ENCODE data around the gene SLC16A14.
A peak's percentile ranks its signal among the peaks of the same experiment; 100 is the strongest.
"Not testable (repeated sequence)": the region's sequence is repeated elsewhere in the genome, so short reads cannot be mapped to it uniquely, and the experiment has no call there.

The SLC16A14 gene

GRCh38 chr2:230068651-230069055, at the start of gene SLC16A14:
Gene SLC16A14 (minus strand): TSS chr2:230068924. CDS start chr2:230059352, 9,572 bp downstream.
- peak; percentile 32 for DNase-seq

- DNase-seq: no peak
Observed at GRCh38 chr2:230106771-230107170, 38.0 kb upstream of the SLC16A14 start.

GRCh38 chr2:230101967-230102366, 33.2 kb upstream of the SLC16A14 start:
- not testable (repeated sequence) for DNase-seq

- DNase-seq: no peak
Observed at GRCh38 chr2:230097841-230098240, 29.1 kb upstream of the SLC16A14 start.

GRCh38 chr2:230097424-230097823, 28.7 kb upstream of the SLC16A14 start:
- DNase-seq: no peak

GRCh38 chr2:230090967-230091366, 22.2 kb upstream of the SLC16A14 start:
- no peak for DNase-seq

GRCh38 chr2:230085201-230085600, 16.5 kb upstream of the SLC16A14 start:
- no peak for DNase-seq

GRCh38 chr2:230077851-230078547, 9.3 kb upstream of the SLC16A14 start:
- DNase-seq: no peak

- DNase-seq: no peak
Observed at GRCh38 chr2:230076819-230077218, 8.1 kb upstream of the SLC16A14 start.

- DNase-seq: peak; percentile 4
Observed at GRCh38 chr2:230075988-230076631, 7.4 kb upstream of the SLC16A14 start.

- no peak for DNase-seq
Observed at GRCh38 chr2:230071421-230071820, 2.7 kb upstream of the SLC16A14 start.

- DNase-seq: no peak
Observed at GRCh38 chr2:230069402-230069801, 678 bp upstream of the SLC16A14 start.

- DNase-seq: peak; percentile 14
Observed at GRCh38 chr2:230068016-230068650, 591 bp downstream of the SLC16A14 start.

- DNase-seq: no peak
Observed at GRCh38 chr2:230060672-230061293, 7.9 kb downstream of the SLC16A14 start.

GRCh38 chr2:230053753-230054478, 14.8 kb downstream of the SLC16A14 start:
- no peak for DNase-seq

GRCh38 chr2:230052299-230052698, 16.4 kb downstream of the SLC16A14 start:
- no peak for DNase-seq

GRCh38 chr2:230050136-230050535, 18.6 kb downstream of the SLC16A14 start:
- DNase-seq: no peak

- DNase-seq: no peak
Observed at GRCh38 chr2:230048010-230048671, 20.6 kb downstream of the SLC16A14 start.

GRCh38 chr2:230046491-230046890, 22.2 kb downstream of the SLC16A14 start:
- DNase-seq: no peak

- no peak for DNase-seq
Observed at GRCh38 chr2:230043461-230043860, 25.3 kb downstream of the SLC16A14 start.

- no peak for DNase-seq
Observed at GRCh38 chr2:230043025-230043424, 25.7 kb downstream of the SLC16A14 start.

GRCh38 chr2:230042195-230042594, 26.5 kb downstream of the SLC16A14 start:
- no peak for DNase-seq

Measured in NCI-H2029 (cell line).